HG03558 (cell line): Measurements from ENCODE around the gene PPP1R1B.

Experiments
- ATAC-seq: cut with Tn5 transposase; IDR thresholded peaks from one replicate; pipeline ENCODE4 v1.9.1; 2021; ENCODE audit warnings: moderate number of reproducible peaks; ENCODE audit not compliant: unreplicated experiment; ENCODE audit errors: extremely low read depth

Gene PPP1R1B

DNA sequence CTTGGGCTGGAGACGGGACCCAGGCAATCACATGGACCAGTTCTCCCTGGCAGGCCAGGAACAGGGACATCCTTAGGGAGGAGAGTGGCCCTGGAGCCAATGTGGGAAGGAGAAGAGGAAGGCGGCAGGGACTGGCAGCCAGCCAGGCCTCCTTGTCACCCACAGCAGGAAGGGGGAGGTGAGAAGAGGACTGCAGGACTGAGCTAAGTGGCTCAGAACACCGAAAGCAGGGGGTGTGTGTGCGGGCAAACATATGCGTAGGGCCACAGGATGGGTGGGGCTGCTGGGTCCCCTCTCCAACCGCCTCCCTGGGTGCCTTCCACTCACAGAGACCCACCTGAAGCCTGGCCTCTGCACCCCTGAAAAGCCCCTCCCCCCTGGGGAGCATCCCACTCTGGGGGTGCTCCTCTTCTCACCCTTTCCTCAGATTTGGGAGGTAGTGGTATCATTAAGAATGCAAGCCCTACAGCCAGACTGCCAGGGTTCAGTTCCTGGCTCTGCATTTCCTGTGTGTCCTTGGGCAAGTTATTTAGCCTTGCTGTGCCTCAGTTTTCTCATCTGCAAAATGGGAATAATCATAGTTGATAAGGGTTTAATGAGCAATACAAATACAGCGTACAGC lies 49.6 kb downstream of the PPP1R1B start:
- ATAC-seq = no peak

DNA sequence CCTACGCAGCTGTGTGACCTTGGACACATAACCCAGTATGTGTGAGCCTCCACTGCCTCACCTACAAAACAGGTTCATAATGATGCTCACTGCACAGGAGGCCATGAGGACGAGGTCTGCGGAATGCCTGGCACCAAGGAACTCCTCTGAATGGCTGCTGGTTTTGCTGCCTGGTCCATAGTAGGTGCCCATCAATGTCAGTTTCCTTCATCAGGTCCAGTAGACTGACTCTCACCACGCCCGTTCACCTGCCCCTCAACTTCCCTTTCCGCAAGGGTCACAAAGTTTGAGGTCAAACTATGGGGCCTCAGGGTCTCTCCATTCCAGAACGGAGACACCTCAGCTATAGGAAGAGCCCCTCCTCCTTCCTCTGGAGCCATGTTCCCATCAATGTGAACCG lies 50.3 kb downstream of the PPP1R1B start:
- ATAC-seq = no peak

DNA sequence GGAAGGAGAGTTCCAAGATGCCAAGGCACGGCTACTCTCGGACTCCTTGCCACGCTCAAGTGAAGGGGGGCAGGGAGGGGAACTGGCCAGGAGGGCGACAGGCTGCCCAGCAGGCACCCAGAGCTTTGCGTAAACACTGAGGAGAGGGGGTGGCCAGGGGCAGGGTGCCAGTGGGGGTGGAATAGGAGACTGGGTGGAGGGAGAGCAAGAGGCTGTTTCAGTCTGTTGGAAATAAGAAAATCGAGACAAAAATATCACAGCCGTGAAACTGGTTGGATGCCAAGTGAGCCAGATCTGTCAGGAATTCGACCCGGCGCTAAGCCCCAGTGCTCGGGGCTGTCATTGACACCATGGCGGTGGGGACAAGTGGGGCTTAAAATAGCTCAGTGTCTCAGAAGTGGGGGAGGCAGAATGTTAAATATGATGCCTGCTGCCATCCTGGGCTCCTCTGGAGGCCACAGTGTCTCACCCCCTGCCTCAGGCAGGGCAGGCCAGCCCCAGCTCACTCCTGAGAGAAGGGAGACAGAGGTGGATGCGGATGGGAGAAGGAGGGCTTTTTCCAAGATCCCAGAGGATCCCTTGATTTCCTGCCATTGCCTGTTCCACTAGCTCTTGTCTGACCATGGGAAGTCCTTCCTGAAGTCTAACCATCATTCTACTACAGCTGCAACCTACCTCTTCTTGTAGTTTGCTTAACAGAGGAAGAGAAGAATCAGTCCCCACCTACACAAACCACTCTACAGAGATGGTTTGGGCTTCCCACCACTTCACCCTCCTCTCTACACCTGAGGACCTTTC lies 51.0 kb downstream of the PPP1R1B start:
- no peak for ATAC-seq

DNA sequence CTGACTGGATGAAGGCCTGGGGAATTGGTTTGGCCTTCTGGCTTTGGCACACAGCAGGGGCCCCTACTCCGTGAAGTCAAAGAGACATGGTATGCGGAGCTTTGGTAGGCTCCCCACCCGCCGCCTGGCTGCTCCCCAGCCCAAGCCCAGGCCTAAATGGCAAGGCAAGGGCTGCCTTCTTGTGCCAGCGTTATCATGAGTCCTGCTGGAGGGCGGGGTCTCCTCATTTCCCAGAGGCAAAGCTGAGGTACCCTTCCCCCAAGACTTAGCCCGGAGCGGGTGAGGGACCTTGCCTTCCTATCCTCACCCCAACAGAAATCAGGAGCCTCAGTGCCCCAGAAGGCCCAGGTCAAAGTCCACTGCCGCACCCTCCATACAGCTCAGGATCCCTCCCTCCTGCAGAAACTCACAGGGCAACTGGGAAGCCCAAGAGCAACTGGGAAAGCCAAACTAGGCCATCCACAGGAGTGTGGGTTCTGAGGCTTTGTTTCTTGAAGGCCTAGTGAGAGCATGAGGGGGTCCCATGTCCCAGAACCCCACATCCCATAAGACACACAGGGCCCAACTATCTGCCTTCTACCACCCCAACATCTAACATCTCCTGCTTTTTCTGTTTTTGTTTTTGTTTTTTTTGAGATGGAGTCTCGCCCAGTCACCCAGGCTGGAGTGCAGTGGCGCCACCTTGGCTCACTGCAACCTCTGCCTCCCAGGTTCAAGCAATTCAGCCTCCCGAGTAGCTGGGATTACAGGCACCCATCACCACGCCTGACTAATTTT lies 51.8 kb downstream of the PPP1R1B start:
- no peak for ATAC-seq

DNA sequence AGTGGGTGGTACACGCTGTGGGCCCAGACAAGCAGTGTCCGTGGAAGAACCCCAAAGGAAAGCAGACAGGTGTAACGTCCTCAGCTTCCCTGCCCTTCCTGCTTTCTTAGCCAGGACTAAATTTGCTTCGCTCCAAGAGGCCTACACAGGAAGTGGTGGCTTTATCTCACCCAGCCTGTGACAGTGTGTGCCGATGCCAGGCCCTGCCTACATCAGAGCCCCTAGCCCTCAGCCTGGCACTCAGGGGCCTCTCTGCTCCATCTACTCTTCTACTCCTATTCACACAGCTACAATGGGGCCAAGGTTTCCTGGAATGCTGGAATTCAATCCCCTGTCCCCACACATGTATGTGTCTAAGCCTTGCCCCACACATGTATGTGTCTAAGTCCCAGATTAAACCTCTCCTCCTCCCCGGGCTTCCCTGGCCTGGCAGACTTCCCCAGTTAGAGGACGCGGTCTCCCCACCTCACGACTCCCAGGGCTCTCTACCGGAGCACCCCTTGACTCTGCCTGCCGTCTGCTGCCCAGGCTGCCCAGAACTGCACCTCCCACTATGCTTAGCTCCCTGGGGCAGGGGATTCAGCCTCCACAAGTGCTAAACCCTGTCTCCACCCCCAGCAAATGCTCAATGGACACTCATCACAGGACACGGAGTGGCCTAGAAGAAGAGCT lies 52.9 kb downstream of the PPP1R1B start:
- ATAC-seq = no peak

DNA sequence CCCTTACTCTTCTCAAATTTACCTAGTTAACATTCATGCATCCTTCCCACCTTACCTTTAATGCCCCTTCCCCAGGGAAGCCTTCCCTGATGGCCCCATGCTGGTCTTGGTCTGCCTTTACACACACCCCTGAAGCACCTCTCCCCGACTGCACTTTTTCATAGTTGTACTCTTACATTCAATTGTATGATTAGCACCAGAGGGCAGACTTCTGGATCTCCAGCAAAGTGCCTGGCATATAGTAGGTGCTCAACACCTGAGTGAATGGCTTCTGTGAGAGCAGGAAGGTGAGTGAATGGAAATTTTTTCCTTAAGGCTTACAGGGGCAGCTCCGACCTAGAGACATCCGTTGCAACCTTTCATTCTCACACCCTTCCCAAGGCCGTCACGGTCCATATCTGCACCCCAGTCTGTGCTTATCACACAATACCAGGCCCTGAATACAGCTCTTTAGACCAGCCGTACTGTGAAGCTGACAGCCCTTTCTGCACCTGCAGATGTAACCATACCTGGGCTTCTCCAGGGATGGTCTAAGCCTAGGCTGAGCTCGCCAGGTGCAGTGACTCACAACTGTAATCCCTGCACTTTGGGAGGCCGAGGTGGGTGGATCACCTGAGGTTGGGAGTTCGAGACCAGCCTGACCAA lies 56.7 kb downstream of the PPP1R1B start:
- no peak for ATAC-seq

DNA sequence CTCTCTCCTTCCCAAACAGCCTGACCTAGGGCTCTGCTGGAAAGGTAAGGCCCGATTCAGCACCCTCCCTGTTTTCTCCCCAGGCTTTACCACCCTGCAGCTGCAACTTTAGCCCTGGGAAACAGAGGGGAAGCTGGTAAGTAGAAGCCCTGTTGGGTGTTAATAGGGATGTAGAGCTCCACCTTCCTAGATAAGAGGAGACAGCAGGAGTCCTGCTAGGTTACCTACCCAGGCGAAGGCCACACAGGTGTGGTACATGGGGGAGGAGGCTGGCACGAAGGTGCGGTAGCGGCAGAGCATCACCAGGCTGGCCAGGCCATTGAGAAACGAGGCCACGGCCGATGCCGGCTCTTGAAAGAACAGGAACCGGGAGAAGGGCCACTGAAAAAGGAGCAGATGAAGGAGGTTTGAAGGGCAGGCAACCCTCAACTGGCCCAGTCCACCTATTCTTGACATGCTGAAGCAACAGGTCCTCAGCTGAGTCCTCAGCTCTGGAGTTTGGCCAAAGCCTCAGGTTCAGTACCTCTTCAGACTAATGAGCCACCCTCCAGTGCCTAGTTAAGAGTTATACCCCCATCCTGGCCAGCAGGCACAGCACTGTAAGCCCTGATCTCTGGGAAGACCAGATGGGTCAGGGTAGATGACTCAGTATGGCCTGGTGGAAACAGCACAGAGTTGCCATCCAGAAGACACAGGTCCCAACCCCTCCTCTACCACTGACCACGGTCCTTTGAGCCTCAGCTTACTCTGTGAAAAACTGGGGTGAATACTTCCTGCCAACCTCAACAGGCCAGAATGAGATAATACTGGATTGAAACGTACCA lies 57.8 kb downstream of the PPP1R1B start:
- no peak for ATAC-seq
